Right ventricle myocardium superior (tissue), 1 donor: ENCODE data around the gene HYAL2. TPM values are rescaled to one million over a fixed set of nuclear protein-coding genes. Genes with fewer than 3 reads are reported as not detected.

Source experiments
- ATAC-seq: fragments of 200-7000 bp; cut with Tn5 transposase; one replicate; pipeline ENCODE4 v1.9.1; 2020; ENCODE audit warnings: mild to moderate bottlenecking; ENCODE audit not compliant: poor library complexity
- DNase-seq: peaks from one replicate; pipeline ENCODE4 v3.0.0-alpha.2; 2020
- intact Hi-C: fragments of 100-400 bp; cut with DNase I; formaldehyde crosslinking; loops from one replicate; pipeline ENCODE4 v1.11.2; 2022
- total RNA-seq: library from RNA; stranded (reverse); fragmentation: NEBNext Ultra II Directional; extraction: Animal tissue kit (Norgen Biotek cat#: 25700); gene quantifications from one replicate; pipeline ENCODE4 v1.2.1, GENCODE V29; 2021
- donor health status: DM: no; HTN: yes; CAD: no; lungs with severe emphysema.

Gene HYAL2
- total RNA-seq, 1 donor from 2014 or later, result 33.8 TPM

DNA sequence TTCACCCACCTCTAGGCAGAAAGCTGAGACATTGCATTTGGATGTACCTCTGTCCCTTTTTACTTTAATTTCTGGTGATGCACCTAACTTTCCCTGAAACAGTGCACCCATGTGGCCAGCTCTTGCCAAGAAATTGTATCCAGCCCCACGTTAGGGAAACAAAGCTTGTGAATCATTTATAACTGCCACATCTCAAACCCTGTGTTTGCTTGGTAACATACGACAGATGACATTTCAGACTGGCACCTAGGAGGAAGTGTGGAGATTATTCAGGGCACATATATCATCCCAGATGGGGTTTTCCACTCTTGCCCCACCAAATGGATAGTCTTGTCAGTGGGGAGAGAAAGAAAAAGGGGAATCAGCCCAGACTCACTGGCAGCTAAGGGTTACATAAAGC lies 30.2 kb upstream of the HYAL2 start:
- intact Hi-C loops, result no loop called here
- DNase-seq (no peak), ATAC-seq (no peak)

DNA sequence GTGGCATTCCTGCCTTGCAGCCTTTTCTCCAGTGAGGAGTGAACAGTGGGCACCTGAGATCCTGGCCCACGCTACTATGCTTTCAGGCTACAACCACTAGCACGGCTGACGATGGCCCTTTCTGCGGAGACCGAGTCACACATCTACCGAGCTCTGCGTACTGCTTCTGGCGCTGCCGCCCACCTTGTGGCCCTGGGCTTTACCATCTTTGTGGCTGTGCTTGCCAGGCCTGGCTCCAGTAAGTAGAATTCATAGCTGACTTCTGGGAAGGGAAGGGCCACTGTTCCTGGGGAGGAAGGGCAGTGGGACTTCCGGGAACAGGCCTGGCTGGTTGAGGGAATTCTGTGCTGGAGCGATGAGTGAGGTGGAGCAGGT lies 28.8 kb upstream of the HYAL2 start:
- intact Hi-C loops, result no loop called here
- no peak for DNase-seq
- no peak for ATAC-seq

GRCh38 chr3:50350527-50351322 lies 28.2 kb upstream of the HYAL2 start, which contains the start of the genes CYB561D2 and NPRL2:
Gene CYB561D2 (plus strand): TSS chr3:50350862. CDS start chr3:50351434, 572 bp downstream.
Gene NPRL2 (minus strand): TSS chr3:50350775. CDS start chr3:50350652, 123 bp downstream.
- peak; percentile 98 for DNase-seq
- intact Hi-C loops, result no loop called here
- peak; percentile 97 for ATAC-seq

DNA sequence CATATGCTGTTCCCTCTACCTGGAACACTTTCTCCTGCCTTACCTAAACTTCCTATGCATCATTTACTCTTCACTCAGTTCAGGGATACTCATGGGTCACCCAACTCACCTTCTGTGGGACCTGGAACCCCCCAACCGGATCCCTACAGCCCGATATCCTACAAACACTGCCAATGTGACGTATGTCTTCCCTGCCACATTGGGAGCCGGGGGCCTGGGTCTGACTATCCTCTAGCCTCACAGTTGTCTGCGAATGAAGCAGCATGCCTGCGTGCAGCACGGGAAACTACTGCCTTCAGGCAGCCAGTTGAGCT lies 27.6 kb upstream of the HYAL2 start:
- DNase-seq (no peak), ATAC-seq (no peak)
- intact Hi-C loops, result no loop called here

DNA sequence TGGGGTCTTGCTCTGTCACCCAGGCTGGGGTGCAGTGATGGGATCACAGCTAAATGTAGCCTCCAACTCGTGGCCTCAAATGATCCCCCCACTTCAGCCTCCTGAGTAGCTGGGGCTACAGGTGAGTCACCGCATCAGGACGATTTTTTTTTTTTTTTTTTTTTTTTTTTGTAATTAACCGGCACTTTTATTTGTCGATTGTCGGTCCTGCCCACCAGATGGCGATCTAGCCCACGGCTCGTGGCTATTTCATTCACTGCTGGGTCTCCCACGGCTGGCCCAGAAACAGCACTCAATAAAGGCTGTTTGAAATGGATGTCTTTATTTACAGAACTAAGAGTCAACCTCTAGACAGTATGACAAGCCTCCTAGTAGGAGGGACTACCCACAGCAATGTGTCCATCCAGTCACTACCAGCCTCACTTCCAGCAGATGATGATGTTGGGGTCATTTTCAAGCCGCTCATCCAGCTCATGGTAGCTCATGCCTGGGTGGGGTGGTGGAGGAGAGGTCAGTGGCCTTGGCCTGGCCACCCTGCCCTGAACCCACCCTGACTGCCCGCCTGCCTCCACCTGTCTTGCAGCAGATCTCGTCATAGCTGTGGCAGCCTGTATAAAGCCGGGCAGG lies 24.8 kb upstream of the HYAL2 start:
- DNase-seq (peak; percentile 77), ATAC-seq (no peak)
- intact Hi-C loops, result loop anchor here (5.0 kb wide), 1 partner anchor 195 kb away; no protein-coding TSS in a partner anchor

DNA sequence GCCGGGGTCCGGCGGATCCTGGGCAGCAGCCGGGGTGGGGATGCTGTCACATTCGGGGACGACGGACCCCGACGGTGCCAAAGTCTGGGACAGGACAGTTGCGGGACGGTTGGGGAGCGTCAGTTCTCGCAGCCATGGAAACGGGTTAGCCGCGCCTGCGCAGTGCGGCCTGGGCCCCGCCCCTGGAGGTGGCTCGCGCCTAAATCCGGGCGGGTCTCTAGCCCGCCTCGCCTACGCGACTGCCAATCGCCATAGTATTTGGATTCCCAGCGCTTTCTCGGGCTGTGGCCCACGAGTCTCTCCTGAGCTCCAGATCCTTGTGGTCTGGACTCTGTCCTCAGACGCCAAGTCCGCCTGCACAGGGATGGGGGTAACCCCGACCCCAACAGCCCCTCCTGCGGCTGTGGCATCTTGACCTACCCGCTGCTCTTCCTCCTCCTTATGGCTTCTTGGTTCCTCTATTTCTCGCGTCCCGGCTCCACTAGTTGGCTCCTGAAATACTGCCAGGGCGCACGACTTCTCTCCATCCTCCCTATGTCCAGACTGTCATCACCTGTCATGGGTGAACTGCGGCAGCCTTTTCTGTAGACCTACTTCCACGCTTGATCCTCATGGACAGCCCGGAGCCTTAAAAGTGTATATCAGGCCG lies 23.2 kb upstream of the HYAL2 start, which contains the start of gene ZMYND10:
Gene ZMYND10 (minus strand): TSS at position 147 of the 649 bp plus-strand sequence. CDS start 153 bp downstream, outside the sequence.
- DNase-seq (peak; percentile 89), ATAC-seq (peak; percentile 44)
- intact Hi-C loops, result loop anchor here (5.0 kb wide), 1 partner anchor 197 kb away; no protein-coding TSS in a partner anchor

- DNase-seq (no peak), ATAC-seq (no peak)
- intact Hi-C loops, result loop anchor here (5.0 kb wide), 1 partner anchor 197 kb away; no protein-coding TSS in a partner anchor
These were observed 22.5 kb upstream of the HYAL2 start for GRCh38 chr3:50345008-50345407.

DNA sequence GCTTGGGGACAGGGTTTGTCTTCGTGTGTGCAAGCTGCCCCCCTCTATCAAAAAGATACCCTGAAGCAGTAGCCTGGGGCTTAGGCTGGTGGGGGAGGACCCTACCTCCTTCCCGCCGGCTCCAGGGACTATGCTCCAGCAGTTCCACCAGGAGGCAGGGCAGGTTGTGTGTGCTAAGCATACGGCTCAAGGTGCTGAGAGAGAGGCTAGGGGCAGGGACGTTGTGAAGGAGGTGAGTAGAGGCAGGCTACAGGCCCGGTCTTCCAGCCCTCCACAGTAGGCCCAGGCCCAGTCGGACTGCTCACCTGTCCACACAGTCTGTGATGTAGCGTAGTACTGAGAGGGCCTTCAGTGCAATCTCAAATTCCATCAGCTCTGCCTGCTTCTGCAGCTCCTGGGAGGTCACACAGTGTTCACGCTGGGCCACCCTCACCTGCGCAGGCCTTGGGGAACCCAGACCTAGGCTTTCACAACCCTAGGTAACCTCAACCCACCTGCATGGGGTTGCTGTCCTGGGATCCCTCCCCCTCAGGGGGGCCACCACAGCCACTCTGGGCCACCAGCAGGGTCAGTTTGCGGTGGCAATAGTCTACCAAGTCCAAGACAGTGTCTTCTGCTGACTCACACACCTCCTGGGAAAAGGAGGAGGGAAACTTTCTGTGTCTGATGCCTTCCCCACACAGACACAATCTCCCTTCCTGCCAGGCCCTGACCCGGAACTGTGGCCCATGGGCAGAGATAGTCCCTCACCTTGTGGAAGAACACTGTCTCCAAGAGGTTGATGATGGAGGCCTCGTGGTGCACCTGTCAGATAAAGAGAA lies 20.5 kb upstream of the HYAL2 start:
- ATAC-seq, result no peak
- DNase-seq, result no peak
- intact Hi-C loops, result no loop called here

- intact Hi-C loops, result no loop called here
- DNase-seq (no peak), ATAC-seq (no peak)
These were observed 19.6 kb upstream of the HYAL2 start for GRCh38 chr3:50341996-50342650.

GRCh38 chr3:50341537-50341936 lies 19.0 kb upstream of the HYAL2 start:
- ATAC-seq (no peak), DNase-seq (peak; percentile 46)
- intact Hi-C loops, result no loop called here

DNA sequence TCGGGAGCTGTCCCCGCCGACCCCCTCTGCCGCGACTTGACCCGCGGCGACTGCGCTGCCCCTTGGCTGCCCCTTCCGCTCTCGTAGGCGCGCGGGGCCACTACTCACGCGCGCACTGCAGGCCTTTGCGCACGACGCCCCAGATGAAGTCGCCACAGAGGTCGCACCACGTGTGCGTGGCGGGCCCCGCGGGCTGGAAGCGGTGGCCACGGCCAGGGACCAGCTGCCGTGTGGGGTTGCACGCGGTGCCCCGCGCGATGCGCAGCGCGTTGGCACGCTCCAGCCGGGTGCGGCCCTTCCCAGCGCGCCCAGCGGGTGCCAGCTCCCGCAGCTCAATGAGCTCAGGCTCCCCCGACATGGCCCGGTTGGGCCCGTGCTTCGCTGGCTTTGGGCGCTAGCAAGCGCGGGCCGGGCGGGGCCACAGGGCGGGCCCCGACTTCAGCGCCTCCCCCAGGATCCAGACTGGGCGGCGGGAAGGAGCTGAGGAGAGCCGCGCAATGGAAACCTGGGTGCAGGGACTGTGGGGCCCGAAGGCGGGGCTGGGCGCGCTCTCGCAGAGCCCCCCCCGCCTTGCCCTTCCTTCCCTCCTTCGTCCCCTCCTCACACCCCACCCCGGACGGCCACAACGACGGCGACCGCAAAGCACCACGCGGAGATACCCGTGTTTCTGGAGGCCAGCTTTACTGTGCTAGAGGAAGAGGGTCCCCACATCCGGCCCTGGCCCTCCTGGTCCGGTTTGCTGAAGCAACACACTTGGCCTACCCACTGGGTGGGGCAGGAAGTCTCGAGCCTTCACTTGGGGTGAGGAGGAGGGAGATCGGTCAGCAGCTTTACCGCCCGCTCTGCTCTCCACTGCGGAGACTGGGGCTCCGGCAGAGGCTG lies 18.1 kb upstream of the HYAL2 start, which contains the start of gene RASSF1:
Gene RASSF1 (minus strand): TSS at position 389 of the 882 bp plus-strand sequence. CDS start 31 bp downstream, at position 358.
- intact Hi-C loops, result no loop called here
- ATAC-seq (peak; percentile 44), DNase-seq (peak; percentile 90)

DNA sequence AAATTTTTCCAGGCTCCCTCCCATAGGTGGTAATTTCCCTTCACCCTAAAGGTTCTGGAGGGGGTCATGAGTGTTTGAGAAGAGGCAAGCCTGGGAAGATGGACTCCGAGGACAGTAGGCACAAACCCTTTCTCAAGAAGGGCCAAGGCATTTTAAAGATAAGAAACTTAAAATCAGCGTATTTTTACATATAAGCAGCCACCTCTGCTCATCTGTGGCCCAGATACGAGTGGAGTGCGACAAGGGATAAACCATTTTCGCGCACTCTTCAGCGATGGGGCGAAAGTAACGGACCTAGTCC lies 17.6 kb upstream of the HYAL2 start:
- ATAC-seq, result no peak
- DNase-seq, result no peak
- intact Hi-C loops, result no loop called here

DNA sequence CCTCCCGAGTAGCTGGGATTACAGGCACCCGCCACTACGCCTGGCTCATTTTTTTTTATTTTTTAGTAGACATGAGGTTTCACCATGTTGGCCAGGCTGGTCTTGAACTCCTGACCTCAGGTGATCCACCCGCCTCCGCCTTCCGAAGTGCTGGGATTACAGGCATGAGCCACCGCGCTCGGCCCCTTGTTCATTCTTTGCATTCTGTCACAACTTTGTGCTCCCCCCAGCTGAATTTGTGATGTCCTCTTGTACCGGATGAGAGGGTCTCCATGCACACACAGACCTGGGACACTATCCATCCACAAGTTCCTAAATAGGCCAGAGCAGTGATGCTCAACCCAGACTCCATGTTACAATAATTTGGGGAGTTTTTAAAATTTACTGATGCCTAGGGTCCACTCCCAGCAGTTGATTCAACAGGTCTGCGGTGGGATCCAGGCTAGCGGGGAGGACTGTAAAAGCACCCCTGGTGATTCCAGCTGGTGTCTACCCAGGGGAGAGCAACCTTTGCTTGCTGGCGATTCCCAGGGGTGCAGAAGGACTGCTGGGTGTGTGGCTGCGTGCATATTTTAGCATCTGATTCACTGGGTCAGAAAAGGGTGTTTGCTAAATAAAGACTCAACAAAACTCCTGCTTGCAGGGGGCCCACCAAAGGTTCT lies 17.1 kb upstream of the HYAL2 start:
- DNase-seq (no peak), ATAC-seq (no peak)
- intact Hi-C loops, result no loop called here

GRCh38 chr3:50338965-50339364 lies 16.4 kb upstream of the HYAL2 start:
- intact Hi-C loops, result no loop called here
- ATAC-seq, result no peak
- DNase-seq, result no peak

GRCh38 chr3:50337175-50337861 lies 14.8 kb upstream of the HYAL2 start:
- intact Hi-C loops, result no loop called here
- DNase-seq (peak; percentile 100), ATAC-seq (peak; percentile 87)

DNA sequence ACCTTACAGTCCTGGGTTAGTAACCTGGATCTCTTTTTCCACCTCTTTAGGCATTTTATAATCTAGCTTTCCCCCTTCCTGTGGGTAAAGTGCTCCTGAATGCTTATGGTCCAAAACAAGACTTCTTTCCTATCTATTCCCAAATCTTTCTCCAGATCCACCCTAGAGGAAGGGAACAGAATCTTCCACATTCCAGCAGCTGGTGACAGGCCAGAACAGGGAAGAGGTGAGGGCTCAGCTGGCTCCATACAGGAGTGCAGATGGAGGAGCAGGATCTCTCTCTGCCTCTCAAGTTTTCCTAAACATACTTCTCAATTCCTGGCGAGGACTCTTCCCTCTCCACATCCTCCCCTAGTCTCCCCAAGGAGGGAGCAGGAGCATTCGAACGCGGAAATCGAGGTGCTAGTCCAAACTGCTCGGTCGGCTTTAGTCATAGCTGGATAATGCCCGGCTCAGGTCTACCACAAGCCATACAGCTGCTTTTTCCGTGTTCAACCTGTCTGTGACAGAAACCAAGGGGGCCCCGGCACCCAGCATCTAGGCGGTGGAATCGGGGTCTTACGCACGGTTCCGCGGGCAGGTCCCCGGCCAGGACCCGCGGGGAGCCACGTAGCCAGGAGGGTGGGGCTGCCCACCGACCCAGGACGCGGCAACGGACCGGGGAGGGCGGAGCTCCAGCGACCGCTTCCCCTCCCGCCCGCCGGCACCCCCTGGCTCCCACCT lies 14.1 kb upstream of the HYAL2 start:
- intact Hi-C loops, result no loop called here
- ATAC-seq (no peak), DNase-seq (no peak)
